ENCODE measurements around the gene KIF1A.
A peak's percentile ranks its signal among the peaks of the same experiment; 100 is the strongest.
"Not testable (repeated sequence)": the region's sequence is repeated elsewhere in the genome, so short reads cannot be mapped to it uniquely, and the experiment has no call there.

The KIF1A gene

DNA sequence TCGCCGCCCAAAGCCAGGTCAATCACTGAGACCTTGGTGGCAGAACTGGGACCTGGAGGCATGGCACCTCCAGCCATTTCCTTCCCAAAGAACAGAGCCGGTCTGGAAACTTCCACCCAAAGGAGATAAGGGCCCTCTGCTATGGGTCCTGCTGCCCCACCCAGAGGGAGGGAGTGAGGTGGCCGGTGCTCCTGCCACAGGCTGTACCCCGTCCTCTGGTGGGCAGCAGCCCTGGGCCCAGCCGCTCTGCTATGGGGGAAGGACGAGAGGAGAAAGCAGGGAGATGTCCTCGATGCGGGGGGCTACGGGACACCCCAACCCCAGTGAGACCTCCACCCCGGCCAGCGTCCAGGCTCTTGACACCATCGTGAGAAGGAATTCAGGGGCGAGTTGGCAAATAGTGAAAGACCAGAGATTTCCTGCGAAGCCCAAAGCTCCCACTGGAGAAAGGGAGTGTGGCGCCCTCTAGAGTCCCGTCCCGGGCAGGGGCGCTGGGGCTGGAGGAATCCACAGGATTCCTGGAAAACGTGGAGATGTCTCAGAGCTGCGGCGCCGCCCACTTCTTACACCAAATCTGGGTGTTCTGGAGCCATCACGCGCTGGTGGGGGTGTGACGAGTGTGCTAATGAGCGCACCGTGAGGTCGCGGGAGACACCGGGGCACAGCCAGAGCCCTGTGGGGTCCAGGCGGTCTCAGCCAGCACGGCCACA, 121.0 kb downstream of the KIF1A start:
- not testable (repeated sequence) for DNase-seq

DNA sequence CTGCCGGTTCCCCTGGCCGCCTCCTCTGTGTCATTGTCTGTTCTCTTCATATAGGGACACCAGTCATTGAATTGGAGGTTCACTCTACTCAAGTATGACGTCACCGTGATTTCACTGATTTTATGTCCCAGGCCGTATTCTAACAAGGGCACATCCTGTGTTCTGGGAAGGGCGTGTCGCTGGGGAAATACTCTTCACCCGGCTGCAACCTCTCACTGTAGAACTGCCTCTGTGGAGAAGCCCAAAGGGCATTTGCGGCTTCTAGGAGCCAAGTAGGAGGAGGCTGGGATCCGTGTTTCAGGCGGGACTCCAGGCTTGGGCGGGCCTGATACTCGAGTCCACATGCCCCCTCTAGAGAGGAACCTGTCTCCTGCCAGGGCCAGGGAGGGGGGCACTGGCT, 123.5 kb downstream of the KIF1A start:
- DNase-seq, result not testable (repeated sequence)

DNA sequence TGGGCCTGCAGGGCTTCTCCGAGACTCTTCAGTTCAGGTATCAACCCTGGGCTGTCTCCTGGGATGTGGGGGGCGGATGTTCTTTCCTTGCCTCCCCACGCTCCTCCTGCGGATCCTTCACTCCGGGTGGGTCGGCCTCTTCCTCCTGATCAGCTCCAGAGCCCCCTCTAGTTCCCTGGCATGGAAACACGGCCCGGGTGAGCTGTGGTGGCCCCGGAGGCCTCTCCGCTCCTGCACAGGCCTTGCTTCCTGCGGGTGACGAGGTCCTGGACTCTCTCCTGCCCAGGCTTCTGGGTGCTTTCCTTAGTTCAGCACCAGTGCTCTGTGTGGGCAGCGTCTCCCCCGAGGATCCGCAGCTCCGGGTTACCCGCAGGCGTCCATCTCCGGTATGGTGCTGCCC, 124.4 kb downstream of the KIF1A start:
- DNase-seq, result not testable (repeated sequence)

DNA sequence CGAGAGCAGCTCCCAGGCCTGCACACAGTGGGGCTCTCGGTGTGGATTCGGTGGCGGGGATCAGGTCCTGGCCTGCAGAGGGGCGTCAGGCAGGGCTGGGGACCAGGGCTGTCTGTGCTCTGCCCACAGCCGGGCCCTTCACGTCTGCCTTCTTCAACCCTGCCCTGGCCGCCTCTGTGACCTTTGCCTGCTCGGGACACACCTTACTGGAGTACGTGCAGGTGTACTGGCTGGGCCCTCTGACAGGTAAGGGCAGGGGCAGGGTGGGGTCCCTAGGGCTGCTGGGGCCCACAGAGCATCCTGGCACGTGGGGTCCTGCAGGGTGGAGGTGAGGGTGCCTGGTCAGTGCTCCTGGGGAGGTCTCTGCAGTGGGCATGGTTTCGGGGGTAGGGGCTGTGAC, 125.7 kb downstream of the KIF1A start:
- not testable (repeated sequence) for DNase-seq

DNA sequence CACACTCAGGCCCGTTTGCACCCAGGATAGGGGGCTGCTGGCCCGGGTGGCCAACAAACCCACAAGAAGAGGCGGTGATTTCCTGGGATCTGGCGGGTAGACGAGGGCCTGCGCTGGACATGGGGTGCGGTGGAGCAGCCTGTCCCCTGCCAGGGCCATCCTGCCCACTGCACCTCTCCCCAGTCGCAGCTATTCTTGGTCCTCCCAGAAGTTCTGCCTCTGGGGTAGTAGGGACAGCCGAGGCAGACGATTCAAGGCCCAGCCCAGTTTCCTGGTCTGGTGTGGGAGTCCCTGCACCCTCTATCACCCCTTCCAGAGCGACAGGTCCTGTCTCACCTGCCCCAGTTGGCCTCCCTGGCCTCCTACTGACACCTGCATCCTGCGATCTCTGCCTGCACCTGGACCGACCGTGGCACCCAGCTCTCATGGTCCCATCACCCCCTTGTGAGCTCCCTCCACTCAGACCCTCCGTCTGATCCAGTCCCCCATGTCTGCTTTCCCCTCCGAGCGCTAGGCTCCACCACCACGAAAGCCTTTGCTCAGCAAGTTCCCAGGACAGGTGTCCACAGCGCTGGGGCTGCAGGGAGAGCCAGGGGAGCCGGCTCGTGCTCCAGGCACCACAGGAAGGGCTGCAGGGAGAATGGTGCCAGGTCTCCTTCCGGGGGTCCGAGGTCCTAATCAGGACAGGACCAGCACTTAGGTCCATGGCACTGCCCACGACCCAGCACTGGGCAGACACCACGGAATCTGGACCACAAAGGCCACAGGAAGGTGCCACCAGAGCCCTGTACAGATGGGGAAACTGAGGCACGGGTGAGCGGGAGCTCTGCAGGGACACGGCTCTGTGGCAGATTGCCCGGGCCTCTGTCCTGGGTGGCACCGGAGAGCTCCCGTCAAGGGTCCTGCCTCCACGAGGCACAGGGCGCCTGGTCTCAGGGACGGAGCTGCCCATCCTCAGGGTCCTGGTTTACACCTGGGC, 127.1 kb downstream of the KIF1A start:
- DNase-seq, result not testable (repeated sequence)

DNA sequence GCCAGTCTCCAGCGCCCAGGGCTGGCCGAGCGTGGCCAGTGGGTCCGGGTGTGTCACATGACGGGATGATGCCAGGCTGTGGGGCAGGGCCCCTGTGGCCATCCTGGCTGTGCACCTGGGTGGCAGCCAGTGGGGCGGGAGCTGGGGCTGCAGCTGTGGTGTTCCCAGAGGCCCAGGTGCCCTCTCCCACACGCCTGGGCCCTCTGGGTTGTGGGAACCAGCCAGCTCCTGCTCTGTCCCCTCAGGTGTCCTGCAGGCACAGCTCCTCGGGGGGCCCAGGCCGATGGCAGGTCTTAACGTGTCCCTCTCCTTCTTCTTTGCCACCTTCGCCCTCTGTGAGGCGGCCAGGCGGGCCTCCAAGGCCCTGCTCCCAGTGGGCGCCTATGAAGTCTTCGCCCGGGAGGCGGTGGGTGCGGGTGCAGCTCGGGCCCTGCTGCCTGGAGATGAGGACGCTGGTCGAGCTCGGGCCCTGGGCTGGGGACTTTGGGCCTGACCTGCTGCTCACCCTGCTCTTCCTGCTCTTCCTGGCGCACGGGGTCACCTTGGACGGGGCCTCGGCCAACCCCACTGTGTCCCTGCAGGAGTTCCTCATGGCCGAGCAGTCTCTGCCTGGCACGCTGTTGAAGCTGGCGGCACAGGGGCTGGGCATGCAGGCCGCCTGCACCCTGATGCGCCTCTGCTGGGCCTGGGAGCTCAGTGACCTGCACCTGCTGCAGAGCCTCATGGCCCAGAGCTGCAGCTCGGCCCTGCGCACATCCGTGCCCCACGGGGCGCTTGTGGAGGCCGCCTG, 128.2 kb downstream of the KIF1A start, which contains the start of gene AQP12A:
AQP12A (plus strand) TSS at position 236 of the 790 bp plus-strand sequence; CDS start at position 284, 48 bp downstream.
- DNase-seq, result not testable (repeated sequence)

DNA sequence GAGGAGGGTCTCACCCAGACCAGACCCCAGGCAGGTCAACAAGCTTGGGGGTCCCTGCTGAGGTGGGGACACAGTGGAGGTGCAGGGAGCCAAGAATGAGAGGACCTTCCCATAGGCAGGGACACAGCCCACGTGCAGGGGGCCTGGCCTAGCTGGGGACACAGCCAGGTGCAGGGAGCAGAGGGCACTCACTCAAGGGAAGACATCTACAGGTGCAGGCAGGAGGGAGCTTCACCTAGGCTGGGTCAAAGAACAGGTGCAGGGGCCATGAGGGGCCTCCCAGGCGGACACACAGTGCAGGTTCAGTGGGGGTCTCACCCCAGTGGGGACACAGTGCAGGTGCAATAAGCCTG, 129.0 kb downstream of the KIF1A start:
- DNase-seq, result not testable (repeated sequence)

DNA sequence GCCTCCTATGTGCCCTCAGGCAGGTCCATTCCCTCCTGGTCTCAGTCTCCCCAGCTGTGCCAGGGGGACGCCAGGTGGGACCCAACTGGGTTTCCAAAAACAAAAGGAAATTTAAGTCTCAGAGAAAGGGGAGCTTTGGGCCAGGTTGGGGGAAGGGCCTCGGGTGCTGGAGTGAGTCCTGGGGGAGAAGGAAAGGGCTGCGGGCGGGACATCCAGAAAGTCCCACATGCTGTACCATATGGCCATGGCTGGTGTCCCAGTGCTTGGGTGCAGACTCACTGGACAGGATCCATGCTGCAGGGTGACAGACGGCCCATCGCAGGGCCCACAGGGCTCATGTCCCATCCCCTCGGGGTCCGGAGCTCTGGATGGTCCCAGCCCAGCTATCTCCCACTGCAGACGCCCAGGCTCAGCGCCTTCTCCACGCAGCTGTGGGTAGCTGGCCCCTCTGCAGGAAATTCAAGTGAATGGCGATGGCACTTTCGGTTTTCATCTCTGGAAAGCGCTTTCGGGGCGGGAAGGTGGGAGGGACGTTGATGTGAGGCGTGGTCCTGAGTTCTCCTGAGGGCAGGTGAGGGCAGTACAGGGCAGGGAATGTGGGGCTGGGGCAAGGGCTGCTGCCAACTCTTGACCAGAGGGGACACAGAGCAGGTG, 129.5 kb downstream of the KIF1A start:
- DNase-seq, result not testable (repeated sequence)

DNA sequence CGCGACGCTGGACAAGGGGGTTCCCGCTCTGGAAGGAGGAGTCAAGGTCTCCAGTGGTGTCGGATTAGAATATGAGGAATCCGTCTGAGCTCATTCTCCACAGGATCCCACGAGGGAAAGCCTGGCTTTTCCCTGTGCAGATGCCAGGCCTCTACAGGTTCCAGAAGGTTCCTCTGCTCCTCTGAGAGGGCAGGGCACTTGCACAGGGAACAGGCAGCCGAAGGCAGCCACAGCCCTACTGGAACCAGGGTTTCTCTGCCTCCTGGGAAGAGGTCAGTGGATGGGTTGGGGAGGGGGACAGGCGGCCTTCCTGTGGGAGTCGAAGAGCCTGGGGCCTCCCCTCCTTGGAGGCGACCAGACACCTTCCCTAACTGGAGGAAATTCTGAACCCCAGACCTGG, 130.0 kb downstream of the KIF1A start:
- DNase-seq, result no peak

DNA sequence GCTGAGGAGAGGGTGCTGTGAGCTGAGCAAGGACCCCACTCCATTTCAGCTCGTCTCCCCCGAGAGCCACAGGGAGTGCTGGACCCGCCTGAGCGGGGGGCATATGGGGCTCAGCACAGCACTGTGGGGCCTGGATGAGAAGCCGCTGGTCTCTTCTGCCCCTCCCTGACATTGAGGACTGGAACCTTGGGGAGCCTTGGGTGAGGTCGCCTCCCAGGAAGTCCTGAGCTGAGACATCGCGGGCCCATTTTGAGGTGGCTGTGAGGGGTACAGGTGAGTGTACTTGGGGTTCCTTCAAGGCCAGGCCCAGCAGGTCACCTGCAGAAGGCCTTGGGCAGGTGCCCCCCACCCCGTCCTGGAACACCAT, 131.5 kb downstream of the KIF1A start:
- DNase-seq, result no peak

DNA sequence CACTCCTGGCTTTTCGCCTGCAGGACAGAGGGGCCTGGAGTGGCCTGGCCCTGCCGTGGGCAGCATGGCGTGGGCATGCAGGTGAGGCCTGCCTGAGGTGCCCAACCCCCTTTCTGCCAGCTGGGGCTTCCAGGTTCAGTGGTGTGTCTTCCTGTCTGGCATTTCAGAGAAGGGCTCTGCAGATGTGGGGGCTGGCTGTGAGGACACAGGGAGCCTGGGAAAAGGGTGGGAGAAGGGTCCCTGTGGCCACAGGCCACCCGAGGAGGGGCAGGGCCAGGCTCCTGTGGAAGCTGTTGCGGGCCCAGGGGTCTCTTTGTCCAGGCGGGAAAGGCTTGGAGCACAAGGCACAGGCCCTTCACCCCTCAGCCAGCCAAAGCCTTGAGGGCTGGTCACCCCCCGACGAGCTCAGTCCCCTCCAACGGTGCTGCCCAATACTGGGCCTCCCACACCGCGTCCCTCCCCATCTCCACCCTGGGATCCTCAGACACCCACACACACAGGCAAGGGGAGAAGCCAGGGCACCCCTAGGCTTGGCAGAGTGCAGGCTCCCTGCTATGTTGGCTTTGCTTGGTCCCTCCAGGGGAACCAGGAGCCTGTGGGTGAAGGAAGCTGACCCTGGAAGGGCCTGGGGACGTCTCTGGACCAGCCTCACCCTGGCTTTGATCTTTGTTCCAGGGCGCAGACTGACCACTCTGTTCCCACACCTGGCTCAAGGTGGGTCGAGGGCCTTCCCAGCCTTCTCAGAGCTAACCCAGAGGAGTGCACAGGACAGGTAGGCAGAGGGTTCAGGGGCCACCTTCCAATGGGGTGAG, 132.1 kb downstream of the KIF1A start:
- no peak for DNase-seq

DNA sequence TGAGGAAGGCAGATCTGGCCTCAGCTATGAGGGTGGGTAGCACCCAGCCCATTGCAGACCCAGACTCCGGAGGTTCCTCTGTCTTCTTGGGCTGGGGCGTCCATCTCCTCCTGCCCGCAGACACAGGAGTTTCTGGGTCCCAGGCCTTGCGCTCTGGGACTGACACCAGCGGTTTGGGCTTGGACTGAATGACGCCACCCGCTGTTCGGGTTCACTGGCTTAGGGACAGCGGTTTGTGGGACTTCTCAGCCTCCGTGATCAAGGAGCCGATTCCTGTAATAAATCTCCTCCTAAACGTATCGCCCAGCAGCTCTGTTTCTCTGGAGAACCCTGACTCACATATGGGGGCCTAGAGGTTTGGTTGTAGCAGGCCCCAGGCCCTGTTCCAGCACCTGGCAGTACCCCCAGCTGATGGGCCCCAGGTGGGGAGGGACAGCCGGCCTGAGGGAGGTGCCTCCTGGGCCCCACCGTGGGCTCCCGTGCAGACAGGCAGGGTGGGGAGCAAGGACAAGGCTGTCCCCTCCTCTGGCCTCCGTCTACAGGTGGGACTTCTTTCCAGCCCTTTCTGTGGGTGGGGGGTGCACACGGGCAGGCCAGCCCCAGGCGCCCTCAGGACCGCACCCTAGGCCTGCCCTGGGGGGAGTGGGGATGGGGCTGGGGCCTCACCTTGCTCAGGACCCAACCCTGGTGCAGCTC, 132.8 kb downstream of the KIF1A start:
- DNase-seq, result no peak

DNA sequence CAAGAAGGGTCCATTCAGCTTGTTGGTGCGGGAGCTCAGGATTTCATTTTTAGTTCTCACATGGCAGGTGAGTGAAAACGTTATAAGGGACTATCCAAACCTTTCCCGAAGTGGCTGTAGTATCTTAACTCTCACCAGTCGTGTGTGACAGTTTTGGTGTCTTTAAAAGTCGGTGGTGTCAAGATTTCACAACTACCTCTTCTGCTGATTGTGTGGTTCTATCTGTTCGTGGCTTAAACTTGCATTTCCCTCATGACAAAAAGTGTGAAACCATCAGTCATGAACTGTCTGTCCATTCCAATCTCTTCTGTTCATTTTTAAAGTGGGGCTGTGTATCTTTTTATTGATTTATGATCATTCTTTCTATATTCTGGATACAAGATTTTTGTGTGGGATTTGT, 133.6 kb downstream of the KIF1A start:
- DNase-seq, result no peak

DNA sequence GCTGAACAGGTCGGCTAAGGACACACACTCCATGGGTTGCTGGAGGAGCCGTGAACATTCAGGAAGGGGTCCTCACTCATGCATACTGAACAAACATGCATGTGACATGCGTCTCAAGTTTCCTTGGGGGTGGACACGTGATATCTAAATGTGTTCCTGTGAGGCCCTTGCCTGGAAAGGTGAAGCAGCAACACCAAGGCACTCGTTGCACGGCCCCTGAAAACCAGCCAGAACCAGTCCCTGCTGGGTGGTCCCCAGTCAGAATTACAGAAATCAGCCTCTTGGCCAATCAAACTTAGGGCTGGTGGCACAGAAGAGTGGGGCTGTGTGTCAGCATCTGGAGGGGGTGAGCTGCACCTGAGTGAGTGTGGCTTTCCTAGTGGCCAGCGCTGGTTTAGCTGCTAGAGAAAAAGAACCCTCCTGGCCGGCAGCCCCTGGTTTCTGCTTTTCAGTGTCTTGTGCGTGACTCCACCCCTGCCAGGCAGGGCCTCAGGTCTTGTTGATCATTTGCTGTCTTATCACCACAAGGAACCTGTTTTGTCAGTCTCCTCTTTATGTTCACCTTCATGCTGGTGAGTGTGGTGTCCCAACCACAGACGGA, 134.1 kb downstream of the KIF1A start:
- DNase-seq, result peak in 2 of 3 experiments; percentile 17 to 67

DNA sequence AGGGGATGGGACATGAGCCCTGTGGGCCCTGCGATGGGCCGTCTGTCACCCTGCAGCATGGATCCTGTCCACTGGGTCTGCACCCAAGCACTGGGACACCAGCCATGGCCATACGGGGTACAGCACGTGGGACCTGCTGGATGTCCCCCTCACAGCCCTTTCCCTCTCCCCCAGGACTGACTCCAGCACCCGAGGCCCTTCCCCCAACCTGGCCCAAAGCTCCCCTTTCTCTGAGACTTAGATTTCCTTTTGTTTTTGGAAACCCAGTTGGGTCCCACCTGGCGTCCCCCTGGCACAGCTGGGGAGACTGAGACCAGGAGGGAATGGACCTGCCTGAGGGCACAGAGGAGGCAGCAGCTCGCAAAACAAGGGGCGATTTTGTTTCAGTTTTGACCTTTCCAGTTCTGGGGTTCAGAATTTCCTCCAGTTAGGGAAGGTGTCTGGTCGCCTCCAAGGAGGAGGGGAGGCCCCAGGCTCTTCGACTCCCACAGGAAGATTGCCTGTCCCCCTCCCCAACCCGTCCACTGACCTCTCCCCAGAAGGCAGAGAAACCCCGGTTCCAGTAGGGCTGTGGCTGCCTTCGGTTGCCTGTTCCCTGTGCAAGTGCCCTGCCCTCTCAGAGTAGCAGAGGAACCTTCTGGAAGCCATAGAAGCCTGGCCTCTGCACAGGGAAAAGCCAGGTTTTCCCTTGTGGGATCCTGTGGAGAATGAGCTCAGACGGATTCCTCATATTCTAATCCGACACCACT, 135.9 kb downstream of the KIF1A start:
- DNase-seq, result not testable (repeated sequence)

DNA sequence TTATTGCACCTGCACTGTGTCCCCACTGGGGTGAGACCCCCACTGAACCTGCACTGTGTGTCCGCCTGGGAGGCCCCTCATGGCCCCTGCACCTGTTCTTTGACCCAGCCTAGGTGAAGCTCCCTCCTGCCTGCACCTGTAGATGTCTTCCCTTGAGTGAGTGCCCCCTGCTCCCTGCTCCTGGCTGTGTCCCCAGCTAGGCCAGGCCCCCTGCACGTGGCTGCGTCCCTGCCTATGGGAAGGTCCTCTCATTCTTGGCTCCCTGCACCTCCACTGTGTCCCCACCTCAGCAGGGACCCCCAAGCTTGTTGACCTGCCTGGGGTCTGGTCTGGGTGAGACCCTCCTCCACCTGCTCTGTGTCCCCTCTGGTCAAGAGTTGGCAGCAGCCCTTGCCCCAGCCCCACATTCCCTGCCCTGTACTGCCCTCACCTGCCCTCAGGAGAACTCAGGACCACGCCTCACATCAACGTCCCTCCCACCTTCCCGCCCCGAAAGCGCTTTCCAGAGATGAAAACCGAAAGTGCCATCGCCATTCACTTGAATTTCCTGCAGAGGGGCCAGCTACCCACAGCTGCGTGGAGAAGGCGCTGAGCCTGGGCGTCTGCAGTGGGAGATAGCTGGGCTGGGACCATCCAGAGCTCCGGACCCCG, 136.6 kb downstream of the KIF1A start:
- not testable (repeated sequence) for DNase-seq

DNA sequence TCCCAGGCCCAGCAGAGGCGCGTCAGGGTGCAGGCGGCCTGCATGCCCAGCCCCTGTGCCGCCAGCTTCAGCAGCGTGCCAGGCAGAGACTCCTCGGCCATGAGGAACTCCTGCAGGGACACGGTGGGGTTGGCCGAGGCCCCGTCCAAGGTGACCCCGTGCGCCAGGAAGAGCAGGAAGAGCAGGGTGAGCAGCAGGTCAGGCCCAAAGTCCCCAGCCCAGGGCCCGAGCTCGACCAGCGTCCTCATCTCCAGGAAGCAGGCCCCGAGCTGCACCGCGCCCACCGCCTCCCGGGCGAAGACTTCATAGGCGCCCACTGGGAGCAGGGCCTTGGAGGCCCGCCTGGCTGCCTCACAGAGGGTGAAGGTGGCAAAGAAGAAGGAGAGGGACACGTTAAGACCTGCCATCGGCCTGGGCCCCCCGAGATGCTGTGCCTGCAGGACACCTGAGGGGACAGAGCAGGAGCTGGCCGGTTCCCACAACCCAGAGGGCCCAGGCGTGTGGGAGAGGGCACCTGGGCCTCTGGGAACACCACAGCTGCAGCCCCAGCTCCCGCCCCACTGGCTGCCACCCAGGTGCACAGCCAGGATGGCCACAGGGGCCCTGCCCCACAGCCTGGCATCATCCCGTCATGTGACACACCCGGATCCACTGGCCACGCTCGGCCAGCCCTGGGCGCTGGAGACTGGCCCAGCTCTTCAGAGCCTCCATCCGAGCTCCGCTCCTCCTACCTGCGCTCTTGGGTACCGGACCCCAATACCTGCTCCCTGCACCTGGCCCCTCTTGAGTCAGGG, 137.4 kb downstream of the KIF1A start, which contains the start of gene AQP12B:
AQP12B (minus strand) TSS at position 455 of the 794 bp plus-strand sequence; CDS start at position 407, 48 bp downstream.
- DNase-seq, result not testable (repeated sequence)

DNA sequence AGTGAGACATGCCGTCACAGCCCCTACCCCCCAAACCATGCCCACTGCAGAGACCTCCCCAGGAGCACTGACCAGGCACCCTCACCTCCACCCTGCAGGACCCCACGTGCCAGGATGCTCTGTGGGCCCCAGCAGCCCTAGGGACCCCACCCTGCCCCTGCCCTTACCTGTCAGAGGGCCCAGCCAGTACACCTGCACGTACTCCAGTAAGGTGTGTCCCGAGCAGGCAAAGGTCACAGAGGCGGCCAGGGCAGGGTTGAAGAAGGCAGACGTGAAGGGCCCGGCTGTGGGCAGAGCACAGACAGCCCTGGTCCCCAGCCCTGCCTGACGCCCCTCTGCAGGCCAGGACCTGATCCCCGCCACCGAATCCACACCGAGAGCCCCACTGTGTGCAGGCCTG, 139.8 kb downstream of the KIF1A start:
- not testable (repeated sequence) for DNase-seq
